ENCODE measurements around the gene PRAMEF20. TPM values are rescaled to one million over a fixed set of nuclear protein-coding genes. Genes with fewer than 3 reads are reported as not detected.
"Not testable (repeated sequence)": the region's sequence is repeated elsewhere in the genome, so short reads cannot be mapped to it uniquely, and the experiment has no call there.

The PRAMEF20 gene
- total RNA-seq, 1 donor from 2014 or later = not detected

GRCh38 chr1:13407811-13408210 is 2.4 kb upstream of the PRAMEF20 start:
- Histone ChIP-seq H3K4me1 (no peaks in the 10 kb centered on the region), H3K27ac (no peak overlapping the region), H3K4me3 (no peak overlapping the region), H3K36me3 (no peaks in the 10 kb centered on the region), H3K9me3 (no peaks in the 10 kb centered on the region), H3K27me3 (no peaks in the 10 kb centered on the region)
- intact Hi-C loops (cut with DNase I) = no loop called here
- no peak for TF ChIP-seq CTCF (IDR thresholded peaks at IDR 0.05)
- no peak for TF ChIP-seq POLR2AphosphoS5 (IDR thresholded peaks at IDR 0.05; ENCODE audit: insufficient read depth in 1 of 2, low read depth in 1 of 2)
- TF ChIP-seq POLR2A (IDR thresholded peaks at IDR 0.05) = no peak
- no peak for DNase-seq (ENCODE audit: extremely low spot score in 2 of 2)

- Histone ChIP-seq H3K27me3 (no peaks in the 10 kb centered on the region), H3K4me1 (no peaks in the 10 kb centered on the region)
- intact Hi-C loops (cut with DNase I) = no loop called here
These were observed 20.2 kb downstream of the PRAMEF20 start for GRCh38 chr1:13430495-13430894.

GRCh38 chr1:13432251-13432650 is 22.0 kb downstream of the PRAMEF20 start:
- no peak for TF ChIP-seq CTCF (IDR thresholded peaks at IDR 0.05)
- no peak for TF ChIP-seq POLR2AphosphoS5 (IDR thresholded peaks at IDR 0.05; ENCODE audit: insufficient read depth in 1 of 2, low read depth in 1 of 2)
- TF ChIP-seq POLR2A (IDR thresholded peaks at IDR 0.05) = no peak
- H3K27ac ChIP-seq = no peak overlapping the region
- H3K36me3 ChIP-seq = no peaks in the 10 kb centered on the region
- H3K4me1 ChIP-seq = no peaks in the 10 kb centered on the region
- no peak for DNase-seq (ENCODE audit: extremely low spot score in 2 of 2)
- no peaks in the 10 kb centered on the region for H3K9me3 ChIP-seq
- H3K27me3 ChIP-seq = no peaks in the 10 kb centered on the region
- H3K4me3 ChIP-seq = no peak overlapping the region
- intact Hi-C loops (cut with DNase I) = no loop called here

More at GRCh38 chr1:13430495-13430894, 20.2 kb downstream of the PRAMEF20 start:
- TF ChIP-seq CTCF (IDR thresholded peaks at IDR 0.05) (no peak), POLR2AphosphoS5 (IDR thresholded peaks at IDR 0.05; ENCODE audit: insufficient read depth in 1 of 2, low read depth in 1 of 2) (no peak), POLR2A (IDR thresholded peaks at IDR 0.05) (no peak)
- no peak for DNase-seq (ENCODE audit: extremely low spot score in 2 of 2)
- Histone ChIP-seq H3K27ac (no peak overlapping the region), H3K36me3 (no peaks in the 10 kb centered on the region), H3K4me3 (no peak overlapping the region), H3K9me3 (no peaks in the 10 kb centered on the region)

- H3K4me1 ChIP-seq; H3K36me3 ChIP-seq; H3K27me3 ChIP-seq; H3K4me3 ChIP-seq; H3K27ac ChIP-seq; H3K9me3 ChIP-seq; DNase-seq (ENCODE audit: extremely low spot score in 2 of 2); intact Hi-C loops (cut with DNase I): not testable (repeated sequence)
These were observed 23.6 kb downstream of the PRAMEF20 start for GRCh38 chr1:13433694-13434358.

GRCh38 chr1:13435458-13435857 is 25.2 kb downstream of the PRAMEF20 start:
- intact Hi-C loops (cut with DNase I) = no loop called here

GRCh38 chr1:13439104-13439783 is 29.0 kb downstream of the PRAMEF20 start:
- H3K27ac ChIP-seq; H3K4me1 ChIP-seq; H3K9me3 ChIP-seq; DNase-seq (ENCODE audit: extremely low spot score in 2 of 2); H3K36me3 ChIP-seq; H3K4me3 ChIP-seq; intact Hi-C loops (cut with DNase I); H3K27me3 ChIP-seq: not testable (repeated sequence)

More at GRCh38 chr1:13435458-13435857, 25.2 kb downstream of the PRAMEF20 start:
- Histone ChIP-seq H3K9me3 (no peaks in the 10 kb centered on the region), H3K4me1 (no peaks in the 10 kb centered on the region), H3K4me3 (no peak overlapping the region), H3K27ac (no peak overlapping the region), H3K36me3 (no peaks in the 10 kb centered on the region), H3K27me3 (no peaks in the 10 kb centered on the region)
- no peak for DNase-seq (ENCODE audit: extremely low spot score in 2 of 2)
- TF ChIP-seq POLR2AphosphoS5 (IDR thresholded peaks at IDR 0.05; ENCODE audit: insufficient read depth in 1 of 2, low read depth in 1 of 2) = no peak
- TF ChIP-seq CTCF (IDR thresholded peaks at IDR 0.05) = no peak
- TF ChIP-seq POLR2A (IDR thresholded peaks at IDR 0.05) = no peak

Measured in vagina (tissue), 2 donors.